8988T (cell line): ENCODE data around the gene PCDHA1.

Source experiments
- DNase-seq: peaks from one replicate; pipeline ENCODE4 v3.0.0; 2011

Gene PCDHA1

GRCh38 chr5:140926443-140927227 lies 140.7 kb downstream of the PCDHA1 start:
- DNase-seq = peak; percentile 42

- no peak for DNase-seq
Observed at GRCh38 chr5:140927228-140927573, 141.3 kb downstream of the PCDHA1 start.

DNA sequence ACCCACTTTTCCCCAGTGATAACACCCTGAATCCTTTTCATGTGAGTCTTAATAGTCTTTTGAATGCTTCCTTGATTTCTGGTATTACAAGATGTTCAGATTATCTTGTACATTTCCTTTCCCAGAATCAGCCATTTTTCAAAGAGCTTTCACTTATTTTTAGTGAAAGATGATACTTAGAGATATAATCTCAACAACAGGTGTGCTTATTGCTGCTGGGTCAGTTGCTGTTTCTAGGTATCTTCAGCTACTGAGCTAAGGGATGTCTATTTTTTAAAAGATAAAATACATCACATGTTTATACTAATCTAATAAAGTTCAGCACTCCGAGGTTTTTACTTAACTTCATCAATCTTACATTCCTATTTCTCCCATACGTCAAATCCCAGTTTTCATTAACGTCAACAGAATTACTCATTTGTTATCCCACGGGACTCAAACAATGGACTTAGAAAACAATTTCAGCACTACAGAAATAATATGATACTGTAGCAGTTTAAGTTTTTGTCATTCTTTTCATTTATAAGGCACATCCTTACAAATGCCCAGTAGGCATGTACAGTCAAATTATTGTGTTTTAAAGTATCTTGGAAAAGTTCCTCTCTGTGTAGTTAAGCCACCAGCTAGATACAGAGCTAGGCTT lies 149.1 kb downstream of the PCDHA1 start:
- no peak for DNase-seq

GRCh38 chr5:140946578-140946977 lies 160.6 kb downstream of the PCDHA1 start:
- DNase-seq = no peak

- no peak for DNase-seq
Observed at GRCh38 chr5:140951636-140952035, 165.7 kb downstream of the PCDHA1 start.

DNA sequence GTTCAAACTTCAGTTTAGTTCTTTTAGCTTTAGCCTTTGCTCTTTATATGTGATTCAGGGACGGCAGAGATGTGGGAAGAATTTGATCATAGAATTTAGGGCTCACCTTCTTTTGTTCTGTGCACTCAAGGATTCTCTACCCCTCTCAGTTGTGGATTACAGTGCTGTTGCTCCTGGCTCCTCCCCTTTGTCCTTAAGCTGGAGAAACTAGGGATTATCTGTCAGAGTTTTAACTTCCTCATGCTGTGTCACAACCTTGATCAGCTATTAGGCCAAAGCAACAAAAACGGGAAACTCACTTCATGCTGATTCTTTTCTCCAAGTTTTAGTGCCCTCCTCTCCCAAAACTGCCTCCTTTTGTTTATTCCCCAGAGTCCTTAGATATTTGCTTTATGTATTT lies 167.3 kb downstream of the PCDHA1 start:
- DNase-seq = no peak

DNA sequence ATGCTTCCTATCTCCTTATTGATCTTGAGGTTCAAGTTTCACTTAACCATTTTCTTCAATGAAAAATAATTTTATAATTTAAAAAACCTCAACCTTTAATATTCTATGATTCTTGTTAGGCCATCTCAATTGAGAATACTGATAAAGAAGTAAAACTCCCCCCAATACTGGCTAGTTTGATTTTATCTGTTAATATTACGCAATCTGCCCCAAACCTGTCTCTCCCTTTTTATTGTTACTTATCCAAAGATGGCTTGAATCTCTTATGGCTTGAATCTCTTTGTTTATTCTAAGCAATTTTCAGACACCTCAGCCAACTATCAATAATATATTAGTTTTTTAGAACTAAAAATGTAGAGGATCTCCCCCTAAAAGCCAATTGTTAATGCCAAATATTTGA lies 176.2 kb downstream of the PCDHA1 start:
- no peak for DNase-seq

GRCh38 chr5:140964356-140964755 lies 178.4 kb downstream of the PCDHA1 start:
- no peak for DNase-seq

DNA sequence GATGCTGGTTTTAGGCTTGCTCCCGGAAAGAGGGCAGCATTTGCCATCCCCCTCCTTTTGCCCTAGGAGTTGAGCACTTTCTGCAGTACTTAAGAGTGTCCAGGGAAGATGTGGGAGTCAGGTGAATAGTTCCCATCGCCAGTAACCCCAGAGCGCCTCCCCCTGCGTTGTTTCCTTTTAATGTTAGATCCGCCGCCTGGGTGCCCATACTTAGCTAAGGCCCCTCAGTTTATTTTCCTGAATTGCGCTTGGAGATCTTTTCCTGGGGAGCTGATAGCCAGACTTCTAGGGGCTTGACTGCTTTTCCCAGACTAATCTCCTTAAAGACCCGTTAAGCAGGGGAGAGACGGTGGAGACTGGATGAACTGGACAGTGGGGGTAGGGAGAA lies 180.0 kb downstream of the PCDHA1 start:
- DNase-seq = no peak

DNA sequence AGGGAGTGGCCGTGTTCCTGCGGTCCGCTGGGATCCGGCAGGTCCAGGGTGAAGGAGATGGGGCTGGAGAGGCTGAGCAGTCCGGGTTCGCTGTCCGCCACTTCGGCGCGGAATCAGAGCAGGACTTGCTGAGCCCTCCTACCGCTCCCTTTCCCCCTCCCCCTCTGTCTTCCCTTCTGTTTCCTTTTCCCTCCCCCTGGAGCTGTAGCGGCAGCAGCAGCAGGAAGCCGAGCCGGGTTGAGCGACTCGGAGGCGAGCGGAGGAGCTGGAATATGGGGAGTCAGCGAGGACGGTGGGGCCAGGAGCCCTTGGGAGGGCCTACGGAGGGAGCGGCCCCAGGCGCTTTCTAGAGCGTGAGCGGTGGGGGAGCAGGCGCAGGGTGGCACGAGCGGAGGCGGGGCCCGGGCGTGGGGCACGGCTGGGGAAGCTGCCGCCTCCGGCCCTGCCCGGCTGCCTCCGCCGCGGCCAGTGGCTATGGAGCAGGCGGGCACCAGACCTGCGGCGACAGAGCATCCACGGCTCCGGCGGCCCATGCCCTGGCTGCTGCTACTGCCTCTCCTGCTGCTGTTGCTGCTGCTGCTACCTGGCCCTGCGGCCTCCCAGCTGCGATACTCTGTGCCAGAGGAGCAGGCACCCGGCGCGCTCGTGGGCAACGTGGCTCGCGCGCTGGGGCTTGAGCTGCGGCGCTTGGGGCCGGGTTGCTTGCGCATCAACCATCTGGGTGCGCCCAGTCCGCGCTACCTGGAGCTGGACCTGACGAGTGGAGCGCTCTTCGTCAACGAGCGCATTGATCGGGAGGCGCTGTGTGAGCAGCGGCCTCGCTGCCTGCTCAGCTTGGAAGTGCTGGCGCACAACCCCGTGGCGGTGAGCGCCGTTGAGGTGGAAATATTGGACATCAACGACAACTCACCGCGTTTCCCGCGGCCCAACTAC lies 180.6 kb downstream of the PCDHA1 start, which contains the start of gene PCDHAC2:
TSS of gene PCDHAC2 (plus strand) at position 184 of the 933 bp plus-strand sequence. CDS start at position 475, 291 bp downstream.
- DNase-seq = peak; percentile 33

DNA sequence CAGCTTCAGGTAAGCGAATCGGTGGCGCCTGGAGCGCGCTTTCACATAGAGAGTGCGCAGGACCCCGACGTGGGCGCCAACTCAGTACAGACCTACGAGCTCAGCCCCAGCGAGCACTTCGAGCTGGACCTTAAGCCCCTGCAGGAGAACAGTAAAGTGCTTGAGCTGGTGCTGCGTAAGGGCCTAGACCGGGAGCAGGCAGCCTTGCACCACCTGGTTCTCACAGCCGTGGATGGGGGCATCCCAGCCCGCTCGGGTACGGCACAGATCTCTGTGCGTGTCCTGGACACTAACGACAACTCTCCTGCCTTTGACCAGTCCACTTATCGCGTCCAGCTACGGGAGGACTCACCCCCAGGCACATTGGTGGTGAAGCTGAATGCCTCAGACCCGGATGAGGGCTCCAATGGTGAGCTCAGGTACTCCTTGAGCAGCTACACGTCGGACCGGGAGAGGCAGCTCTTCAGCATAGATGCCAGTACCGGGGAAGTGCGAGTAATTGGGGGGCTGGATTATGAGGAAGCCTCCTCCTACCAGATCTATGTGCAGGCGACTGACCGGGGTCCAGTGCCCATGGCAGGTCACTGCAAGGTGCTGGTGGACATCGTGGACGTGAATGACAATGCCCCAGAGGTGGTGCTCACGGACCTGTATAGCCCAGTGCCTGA lies 181.4 kb downstream of the PCDHA1 start:
- no peak for DNase-seq

- DNase-seq = no peak
Observed at GRCh38 chr5:140969880-140970279, 183.9 kb downstream of the PCDHA1 start.

GRCh38 chr5:140973550-140973949 lies 187.6 kb downstream of the PCDHA1 start:
- no peak for DNase-seq

DNA sequence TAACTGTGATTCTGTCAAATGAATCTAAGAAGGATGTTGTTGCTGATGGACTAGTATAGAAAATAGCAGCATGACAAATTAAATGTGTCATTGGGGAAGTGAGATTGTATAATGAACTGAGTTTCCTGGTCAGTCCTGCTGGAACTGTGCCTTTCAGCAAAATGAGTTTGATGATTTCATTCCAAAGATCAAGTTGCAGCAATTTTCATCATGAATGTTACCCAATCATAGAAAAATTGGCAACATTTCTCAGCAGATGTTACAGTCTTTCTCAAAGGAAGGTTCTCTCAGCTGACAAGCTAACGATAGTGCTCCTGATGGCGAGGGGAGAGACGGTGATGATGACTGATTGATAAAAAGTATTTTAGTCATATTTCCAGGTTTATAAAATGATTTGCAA lies 191.1 kb downstream of the PCDHA1 start:
- no peak for DNase-seq

GRCh38 chr5:140978260-140978659 lies 192.3 kb downstream of the PCDHA1 start:
- no peak for DNase-seq

DNA sequence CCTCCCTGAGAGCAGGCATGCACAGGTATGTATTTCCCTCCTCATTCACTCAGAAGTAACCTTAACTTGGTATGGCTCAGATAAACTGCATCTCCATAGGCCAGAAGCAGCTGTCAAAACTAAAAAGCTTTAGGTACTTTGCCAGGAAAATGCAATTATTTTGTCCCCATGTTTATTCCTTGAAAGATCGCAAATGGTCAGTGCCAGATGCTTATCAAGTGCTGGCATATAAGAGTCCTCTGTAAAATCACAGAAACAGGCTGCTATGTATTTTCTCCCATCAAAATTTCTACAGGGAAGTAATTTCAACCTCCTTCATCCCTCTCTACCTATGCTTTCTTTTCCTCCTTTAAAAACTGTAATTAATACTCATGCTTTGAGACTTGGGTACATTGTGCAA lies 193.0 kb downstream of the PCDHA1 start:
- DNase-seq = no peak

DNA sequence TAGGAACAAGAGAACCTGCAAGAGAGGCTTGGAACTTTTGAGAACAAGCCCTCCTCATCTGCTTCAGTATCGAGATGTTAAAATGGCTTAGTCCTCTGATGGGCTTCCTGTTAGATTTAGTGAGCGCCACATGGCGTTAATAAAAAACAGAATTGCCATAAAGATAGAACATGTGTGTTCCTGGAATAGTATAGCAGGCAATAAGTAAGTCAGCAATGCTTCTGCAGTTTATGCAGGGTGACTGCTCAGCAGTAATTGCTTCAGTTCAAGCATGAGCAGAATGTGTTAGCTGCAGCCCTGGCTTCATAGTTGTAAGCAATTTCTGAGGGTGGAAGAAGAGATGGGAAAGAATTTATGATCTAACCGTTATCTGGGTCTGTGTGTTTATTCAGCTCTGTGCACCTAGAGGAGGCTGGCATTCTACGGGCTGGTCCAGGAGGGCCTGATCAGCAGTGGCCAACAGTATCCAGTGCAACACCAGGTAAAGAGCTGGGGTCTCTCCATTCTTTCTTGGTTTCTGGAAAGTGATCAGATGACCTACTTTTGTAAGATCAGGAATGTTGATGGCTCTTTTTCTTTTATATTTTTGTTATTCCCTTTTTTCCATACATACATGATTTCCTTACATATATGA lies 196.3 kb downstream of the PCDHA1 start:
- no peak for DNase-seq

DNA sequence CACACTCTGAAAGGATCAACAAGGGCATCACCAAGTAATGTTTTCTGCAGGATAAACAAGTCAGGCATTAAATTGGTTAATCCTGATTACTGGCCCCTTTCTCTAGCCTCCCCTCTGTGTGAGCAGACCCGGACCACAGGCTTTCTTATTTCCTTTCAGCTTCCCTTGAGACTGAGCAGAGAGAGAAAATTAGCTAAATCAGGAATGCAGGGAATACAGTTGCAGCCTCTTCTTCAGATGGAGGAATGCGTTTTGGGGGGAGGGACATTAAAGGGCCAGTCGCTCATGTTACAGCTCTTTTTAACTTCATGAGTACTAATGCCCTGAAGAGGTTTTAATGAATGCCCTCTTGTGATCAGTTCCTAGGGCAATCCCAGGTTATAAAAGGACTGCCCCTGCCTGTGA lies 200.2 kb downstream of the PCDHA1 start:
- DNase-seq = no peak

GRCh38 chr5:140988100-140988499 lies 202.2 kb downstream of the PCDHA1 start:
- DNase-seq = no peak

- DNase-seq = no peak
Observed at GRCh38 chr5:140988608-140989007, 202.7 kb downstream of the PCDHA1 start.

- no peak for DNase-seq
Observed at GRCh38 chr5:140989254-140990020, 203.5 kb downstream of the PCDHA1 start.

- no peak for DNase-seq
Observed at GRCh38 chr5:140992828-140993227, 206.9 kb downstream of the PCDHA1 start.
